Transverse colon (tissue), 4 donors: ENCODE data around the gene SPARCL1. TPM values are rescaled to one million over a fixed set of nuclear protein-coding genes. Genes with fewer than 3 reads are reported as not detected.

Source experiments
- DNase-seq: peaks from one replicate; pipeline ENCODE4 v3.0.0-alpha.2; 2019
- H3K27ac ChIP-seq, 4 donors: fragments of 200-600 bp; sonication (generic); 2 replicates each; pipeline ENCODE4 v1.5.1; 2016 to 2018; ENCODE audit warnings: inconsistent platforms in 4 of 4
- H3K27me3 ChIP-seq: fragments of 200-600 bp; sonication (generic); 2 replicates; pipeline ENCODE4 v1.5.1; 2017; ENCODE audit warnings: inconsistent platforms
- H3K36me3 ChIP-seq, 4 donors: fragments of 200-600 bp; sonication (generic); 2 replicates each; pipeline ENCODE4 v1.5.1; 2017 to 2019; ENCODE audit warnings: inconsistent platforms in 4 of 4
- H3K4me1 ChIP-seq, 4 donors: fragments of 200-600 bp; sonication (generic); 2 replicates each; pipeline ENCODE4 v1.5.1; 2017 to 2020; ENCODE audit warnings: inconsistent platforms in 4 of 4
- H3K4me3 ChIP-seq, 4 donors: fragments of 200-600 bp; sonication (generic); 1 replicate in 1 of 4; 2 replicates in 3 of 4; pipeline versions ENCODE4 v1.5.1 to v1.6.1; 2017 to 2019; ENCODE audit warnings: inconsistent platforms in 4 of 4
- H3K9me3 ChIP-seq, 2 donors: fragments of 200-600 bp; sonication (generic); 2 replicates each; pipeline ENCODE4 v1.5.1; 2017 to 2019; ENCODE audit warnings: inconsistent platforms in 2 of 2
- EP300 ChIP-seq: sonication (generic); formaldehyde crosslinking; IDR thresholded peaks from one replicate; pipeline ENCODE4 v1.6.1; 2017; ENCODE audit warnings: antibody characterized with exemption, low read depth
- POLR2A ChIP-seq: fragments of 450-650 bp; IDR thresholded peaks from one replicate; pipeline ENCODE4 v1.6.1; 2016; ENCODE audit warnings: antibody characterized with exemption, mild to moderate bottlenecking, moderate library complexity
- POLR2AphosphoS5 ChIP-seq, 3 donors: sonication (generic); formaldehyde crosslinking; IDR thresholded peaks; one replicate each; pipeline ENCODE4 v1.6.1; 2016; ENCODE audit warnings: antibody characterized with exemption in 3 of 3
- WGBS, 2 donors: methylation state at CpG; one replicate each; pipeline ENCODE4 v1.1.5; 2018; ENCODE audit warnings: low coverage in 1 of 2; 5-methylcytosine and 5-hydroxymethylcytosine counted together
- in situ Hi-C, 4 donors: fragments of 200-750 bp; cut with MboI; loops; one replicate each; pipeline versions ENCODE4 v1.15.0 to v1.15.1; 2017; ENCODE audit warnings: low sequenced_read_pairs in 3 of 4, low pct_ligation_motif_present in 1 of 4, low pct_unique_long_range_greater_than_20kb in 1 of 4
- intact Hi-C: fragments of 100-400 bp; cut with DNase I; formaldehyde crosslinking; loops from one replicate; pipeline ENCODE4 v1.15.1; 2023; ENCODE audit warnings: low total_unique reads
- total RNA-seq, 4 donors: library from RNA; depleted of rRNA; stranded (reverse); fragments of >200 nt; gene quantifications; one replicate each; pipeline ENCODE4 v1.1.0, GENCODE V29; 2016
- TF ChIP-seq, protein P1 (sequence below), 5 experiments: fragments of 200-600 bp in 3 of 5; fragments of 450-650 bp in 2 of 5; sonication (generic) in 3 of 5; IDR thresholded peaks; 1 replicate in 2 of 5; 2 replicates in 3 of 5; pipeline ENCODE4 v1.5.1; 2016 to 2017; ENCODE audit warnings: antibody characterized with exemption in 5 of 5, inconsistent platforms in 3 of 5, mild to moderate bottlenecking in 2 of 5, moderate library complexity in 1 of 5

Gene SPARCL1
- total RNA-seq, 4 donors from 2014 or later = 113 to 228 (median 151) TPM

DNA sequence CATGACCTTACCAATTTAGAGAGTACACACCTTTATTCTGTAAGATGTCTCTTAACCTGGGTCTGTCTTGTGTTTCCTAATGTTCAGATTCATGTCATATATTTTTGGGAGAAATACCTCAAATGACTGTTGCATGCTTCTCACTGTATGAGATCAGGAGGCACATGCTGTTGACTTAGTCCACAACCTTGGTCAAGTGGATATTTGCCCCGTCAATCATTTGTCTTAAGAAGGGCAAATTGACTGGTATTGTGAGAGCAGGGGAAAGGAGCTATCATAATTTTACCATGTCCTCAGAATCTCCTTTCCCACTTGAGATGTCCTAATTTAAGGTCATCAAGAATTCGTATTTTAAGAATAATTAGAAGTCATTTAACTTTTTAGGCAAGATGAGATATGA, 95.8 kb downstream of the SPARCL1 start:
- Histone ChIP-seq H3K27me3 (no peaks in the 10 kb centered on the region), H3K27ac (no peak overlapping the region), H3K4me1 (no peaks in the 10 kb centered on the region), H3K9me3 (no peaks in the 10 kb centered on the region), H3K36me3 (peaks cover 0 to 11% (median 3%) of the 10 kb centered on the region in 4 donors), H3K4me3 (no peak overlapping the region)
- in situ Hi-C loops (no loop called here), intact Hi-C loops (no loop called here)
- DNase-seq = no peak
- 93 to 94% methylated on average over 2 of the region's 2 CpGs for whole genome bisulfite sequencing, 2 donors
- TF ChIP-seq POLR2A (no peak), POLR2AphosphoS5 (IDR thresholded peaks at IDR 0.05) (no peak), EP300 (no peak)
- TF ChIP-seq, protein P1, sequence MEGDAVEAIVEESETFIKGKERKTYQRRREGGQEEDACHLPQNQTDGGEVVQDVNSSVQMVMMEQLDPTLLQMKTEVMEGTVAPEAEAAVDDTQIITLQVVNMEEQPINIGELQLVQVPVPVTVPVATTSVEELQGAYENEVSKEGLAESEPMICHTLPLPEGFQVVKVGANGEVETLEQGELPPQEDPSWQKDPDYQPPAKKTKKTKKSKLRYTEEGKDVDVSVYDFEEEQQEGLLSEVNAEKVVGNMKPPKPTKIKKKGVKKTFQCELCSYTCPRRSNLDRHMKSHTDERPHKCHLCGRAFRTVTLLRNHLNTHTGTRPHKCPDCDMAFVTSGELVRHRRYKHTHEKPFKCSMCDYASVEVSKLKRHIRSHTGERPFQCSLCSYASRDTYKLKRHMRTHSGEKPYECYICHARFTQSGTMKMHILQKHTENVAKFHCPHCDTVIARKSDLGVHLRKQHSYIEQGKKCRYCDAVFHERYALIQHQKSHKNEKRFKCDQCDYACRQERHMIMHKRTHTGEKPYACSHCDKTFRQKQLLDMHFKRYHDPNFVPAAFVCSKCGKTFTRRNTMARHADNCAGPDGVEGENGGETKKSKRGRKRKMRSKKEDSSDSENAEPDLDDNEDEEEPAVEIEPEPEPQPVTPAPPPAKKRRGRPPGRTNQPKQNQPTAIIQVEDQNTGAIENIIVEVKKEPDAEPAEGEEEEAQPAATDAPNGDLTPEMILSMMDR (IDR thresholded peaks at IDR 0.05) = no peak

- 95% methylated on average over 2 of the region's 2 CpGs; no CpG with 5 or more reads in 1 of the 2 donors for WGBS, 2 donors
- peaks cover 0 to 7% (median 3%) of the 10 kb centered on the region in 4 donors for H3K4me1 ChIP-seq
- no peaks in the 10 kb centered on the region for H3K9me3 ChIP-seq
- H3K27ac ChIP-seq = no peak overlapping the region
- peaks cover 0 to 1% (median 0%) of the 10 kb centered on the region in 4 donors for H3K36me3 ChIP-seq
- intact Hi-C loops = no loop called here
- no peak for DNase-seq
- no peaks in the 10 kb centered on the region for H3K27me3 ChIP-seq
- TF ChIP-seq POLR2AphosphoS5 (IDR thresholded peaks at IDR 0.05) (no peak), EP300 (no peak), POLR2A (no peak)
- TF ChIP-seq, protein P1 (IDR thresholded peaks at IDR 0.05) = no peak
- in situ Hi-C loops = no loop called here
- no peak overlapping the region for H3K4me3 ChIP-seq
These were observed 99.1 kb downstream of the SPARCL1 start for GRCh38 chr4:87430038-87430437.

DNA sequence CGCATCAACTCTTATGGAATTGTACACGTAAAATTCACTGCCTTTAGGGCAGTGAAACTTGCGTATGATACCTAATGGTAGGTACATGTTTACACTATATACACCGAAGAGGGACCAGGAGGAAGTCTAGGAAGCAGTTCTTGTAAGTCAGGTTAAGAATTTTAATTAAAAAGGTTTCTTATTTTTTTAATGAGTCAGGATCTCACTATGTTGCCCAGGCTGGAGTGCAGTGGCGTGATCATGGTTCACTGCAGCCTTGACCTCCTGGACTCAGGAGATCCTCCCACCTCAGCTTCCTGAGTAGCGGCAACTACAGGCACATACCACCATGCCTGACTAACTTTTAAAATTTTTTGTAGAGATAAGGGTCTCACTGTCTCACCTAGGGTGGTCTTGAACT, 100.2 kb downstream of the SPARCL1 start:
- H3K9me3 ChIP-seq = no peaks in the 10 kb centered on the region
- intact Hi-C loops = no loop called here

DNA sequence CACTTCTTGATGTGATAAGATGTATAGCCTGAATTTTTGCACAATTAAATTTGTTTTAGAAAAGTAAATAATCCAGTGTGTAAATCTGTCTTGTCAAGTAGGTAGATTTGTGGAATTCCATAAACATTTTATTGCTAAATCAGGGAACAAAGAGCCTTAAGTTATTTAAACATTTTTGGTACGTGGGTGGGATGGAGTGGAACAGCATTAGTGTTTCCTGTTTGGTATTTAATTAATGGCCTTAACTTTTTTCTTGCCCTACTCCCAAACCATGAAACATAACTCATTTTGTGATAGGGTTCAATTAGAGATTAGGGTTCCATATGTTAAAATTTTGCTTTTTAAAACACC, 101.7 kb downstream of the SPARCL1 start:
- H3K27ac ChIP-seq = no peak overlapping the region
- H3K4me1 ChIP-seq = peaks cover 3 to 22% (median 12%) of the 10 kb centered on the region in 4 donors
- no peaks in the 10 kb centered on the region for H3K9me3 ChIP-seq
- intact Hi-C loops = no loop called here
- TF ChIP-seq POLR2AphosphoS5 (IDR thresholded peaks at IDR 0.05) (no peak), POLR2A (no peak), EP300 (no peak)
- TF ChIP-seq, protein P1 (IDR thresholded peaks at IDR 0.05) = no peak
- in situ Hi-C loops = no loop called here
- 37 to 63% methylated on average over 1 of the region's 1 CpG for WGBS, 2 donors
- no peak overlapping the region for H3K4me3 ChIP-seq
- no peaks in the 10 kb centered on the region for H3K36me3 ChIP-seq
- no peaks in the 10 kb centered on the region for H3K27me3 ChIP-seq
- no peak for DNase-seq

More for the DNA sequence above, 100.2 kb downstream of the SPARCL1 start:
- H3K4me3 ChIP-seq = no peak overlapping the region
- H3K27me3 ChIP-seq = no peaks in the 10 kb centered on the region
- peaks cover 3 to 15% (median 9%) of the 10 kb centered on the region in 4 donors for H3K4me1 ChIP-seq
- no peak overlapping the region for H3K27ac ChIP-seq
- TF ChIP-seq POLR2AphosphoS5 (IDR thresholded peaks at IDR 0.05) = no peak
- no peak for DNase-seq
- H3K36me3 ChIP-seq = no peaks in the 10 kb centered on the region
- WGBS, 2 donors = 94 to 95% methylated on average over 3 to 6 of the region's 6 CpGs
- in situ Hi-C loops = no loop called here

- no peaks in the 10 kb centered on the region for H3K36me3 ChIP-seq
- in situ Hi-C loops (no loop called here), intact Hi-C loops (no loop called here)
- H3K9me3 ChIP-seq = no peaks in the 10 kb centered on the region
- H3K27ac ChIP-seq = no peak overlapping the region
- TF ChIP-seq, protein P1 (IDR thresholded peaks at IDR 0.05) = no peak
- TF ChIP-seq EP300 = no peak
- peaks cover 3 to 24% (median 13%) of the 10 kb centered on the region in 4 donors for H3K4me1 ChIP-seq
- no peak overlapping the region for H3K4me3 ChIP-seq
- 71 to 81% methylated on average over 3 of the region's 3 CpGs for WGBS, 2 donors
- no peaks in the 10 kb centered on the region for H3K27me3 ChIP-seq
- DNase-seq = no peak
These were observed 102.2 kb downstream of the SPARCL1 start for GRCh38 chr4:87426865-87427517.
